ENCODE data around the gene AGFG2.

Gene AGFG2

DNA sequence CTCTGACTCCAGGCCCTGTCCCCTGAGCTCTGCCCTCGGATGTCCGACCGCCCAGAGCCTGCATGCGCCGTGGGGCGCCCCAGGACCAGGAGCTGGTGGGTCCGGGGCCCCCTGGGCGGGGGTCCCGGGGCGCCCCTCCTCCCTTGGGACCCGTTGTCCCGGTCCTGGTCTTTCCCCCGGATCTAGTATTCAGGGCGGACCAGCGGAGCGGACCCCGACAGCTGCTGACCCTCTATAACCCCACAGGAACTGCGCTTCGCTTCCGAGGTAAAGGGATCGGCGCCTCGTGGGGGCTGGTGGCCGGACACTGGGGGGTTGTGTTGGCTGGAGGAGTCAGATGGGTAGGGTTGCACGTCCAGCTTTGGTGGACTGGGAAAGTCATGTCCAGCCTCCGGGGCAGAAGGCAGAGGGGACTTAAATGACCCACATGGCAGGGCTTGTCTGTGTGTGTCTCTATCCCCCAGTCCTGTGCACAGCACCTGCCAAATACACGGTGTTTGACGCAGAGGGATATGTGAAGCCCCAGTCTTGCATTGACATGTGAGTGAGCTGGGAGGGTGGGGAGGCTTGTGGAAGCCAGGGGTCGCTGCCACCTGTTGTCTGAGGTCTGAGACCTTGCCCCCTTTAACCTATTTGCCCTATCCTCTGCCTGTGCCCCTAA is 73.9 kb downstream of the AGFG2 start:
- H3K4me3 ChIP-seq: peak overlapping the region; percentile 86
- H3K27ac ChIP-seq: peak overlapping the region; percentile 87 to 91
- TF ChIP-seq, protein P1, sequence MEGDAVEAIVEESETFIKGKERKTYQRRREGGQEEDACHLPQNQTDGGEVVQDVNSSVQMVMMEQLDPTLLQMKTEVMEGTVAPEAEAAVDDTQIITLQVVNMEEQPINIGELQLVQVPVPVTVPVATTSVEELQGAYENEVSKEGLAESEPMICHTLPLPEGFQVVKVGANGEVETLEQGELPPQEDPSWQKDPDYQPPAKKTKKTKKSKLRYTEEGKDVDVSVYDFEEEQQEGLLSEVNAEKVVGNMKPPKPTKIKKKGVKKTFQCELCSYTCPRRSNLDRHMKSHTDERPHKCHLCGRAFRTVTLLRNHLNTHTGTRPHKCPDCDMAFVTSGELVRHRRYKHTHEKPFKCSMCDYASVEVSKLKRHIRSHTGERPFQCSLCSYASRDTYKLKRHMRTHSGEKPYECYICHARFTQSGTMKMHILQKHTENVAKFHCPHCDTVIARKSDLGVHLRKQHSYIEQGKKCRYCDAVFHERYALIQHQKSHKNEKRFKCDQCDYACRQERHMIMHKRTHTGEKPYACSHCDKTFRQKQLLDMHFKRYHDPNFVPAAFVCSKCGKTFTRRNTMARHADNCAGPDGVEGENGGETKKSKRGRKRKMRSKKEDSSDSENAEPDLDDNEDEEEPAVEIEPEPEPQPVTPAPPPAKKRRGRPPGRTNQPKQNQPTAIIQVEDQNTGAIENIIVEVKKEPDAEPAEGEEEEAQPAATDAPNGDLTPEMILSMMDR (IDR thresholded peaks at IDR 0.05): no peak
- no peak for DNase-seq (ENCODE audit: low spot score)

DNA sequence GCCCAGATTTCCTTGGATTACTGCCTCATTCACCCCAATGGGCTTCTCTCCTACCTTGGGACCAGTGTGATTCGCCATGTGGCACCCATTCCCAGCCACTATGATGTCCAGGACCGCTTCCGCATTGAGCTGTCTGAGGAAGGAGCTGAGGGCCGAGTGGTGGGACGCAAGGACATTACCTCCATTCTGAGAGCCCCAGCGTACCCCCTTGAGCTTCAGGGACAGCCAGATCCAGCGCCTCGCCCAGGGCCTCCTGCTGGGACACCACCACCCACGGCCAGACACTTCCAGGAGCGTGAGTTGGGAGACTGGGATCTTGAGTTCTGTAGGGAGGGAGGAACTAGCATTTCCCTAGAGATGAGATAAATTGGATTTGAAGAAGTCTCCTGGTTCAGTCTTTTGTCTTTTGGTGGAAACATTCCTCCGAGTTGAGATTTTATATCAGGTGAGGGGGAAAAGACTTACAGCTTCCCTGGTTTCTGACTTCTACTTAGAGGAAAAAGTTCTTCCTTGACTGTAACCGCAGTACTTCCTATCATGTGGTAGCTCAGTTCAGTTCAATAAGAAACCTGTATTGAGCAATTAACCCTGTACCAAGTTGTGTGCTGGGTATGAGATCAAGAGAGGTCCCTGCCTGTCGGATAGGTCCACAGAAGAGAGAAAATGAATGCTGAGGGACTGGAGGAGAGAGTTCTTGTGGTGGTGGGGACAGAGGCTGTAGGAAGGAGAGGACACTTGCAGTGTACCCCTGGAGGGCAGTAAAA is 74.6 kb downstream of the AGFG2 start:
- DNase-seq (ENCODE audit: low spot score): no peak
- Histone ChIP-seq H3K27ac (peak overlapping the region in 1 of 2 donors; percentile 91), H3K4me3 (peak overlapping the region; percentile 86)
- TF ChIP-seq, protein P1 (IDR thresholded peaks at IDR 0.05): no peak

DNA sequence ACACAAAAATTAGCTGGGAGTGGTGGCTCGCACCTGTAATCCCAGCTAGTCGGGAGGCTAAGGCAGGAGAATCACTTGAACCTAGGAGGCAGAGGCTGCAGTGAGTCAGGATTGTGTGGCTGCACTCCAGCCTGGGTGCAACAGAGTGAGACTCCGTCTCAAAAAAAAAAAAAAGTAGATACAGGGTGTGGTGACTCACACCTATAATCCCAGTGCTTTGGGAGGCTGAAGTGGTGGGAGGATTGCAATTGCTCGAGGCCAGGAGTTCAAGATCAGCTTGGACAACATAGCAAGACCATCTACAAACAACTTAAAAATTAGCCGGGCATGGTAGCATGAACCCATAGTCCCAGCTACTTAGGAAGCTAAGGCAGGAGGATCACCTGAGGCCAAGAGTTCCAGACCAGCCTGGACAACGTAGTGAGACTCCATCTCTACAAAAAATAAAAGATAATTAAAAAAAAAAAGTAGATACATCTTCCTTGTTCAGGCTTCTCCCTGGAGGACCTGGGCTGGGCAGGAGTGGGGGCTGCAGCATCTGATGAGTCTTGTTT is 75.4 kb downstream of the AGFG2 start:
- no peak overlapping the region for H3K27ac ChIP-seq
- DNase-seq (ENCODE audit: low spot score): no peak
- TF ChIP-seq, protein P1 (IDR thresholded peaks at IDR 0.05): no peak
- no peak overlapping the region for H3K4me3 ChIP-seq

Measured in coronary artery (tissue), 2 donors.